ENCODE results near the gene TTC7B. TPM values are rescaled to one million over a fixed set of nuclear protein-coding genes. Genes with fewer than 3 reads are reported as not detected.

The TTC7B gene
- total and polyA plus RNA-seq, 2 donors (not counting 1 experiment from before 2014, with no cell fraction given), result 0.36 to 3.2 TPM

DNA sequence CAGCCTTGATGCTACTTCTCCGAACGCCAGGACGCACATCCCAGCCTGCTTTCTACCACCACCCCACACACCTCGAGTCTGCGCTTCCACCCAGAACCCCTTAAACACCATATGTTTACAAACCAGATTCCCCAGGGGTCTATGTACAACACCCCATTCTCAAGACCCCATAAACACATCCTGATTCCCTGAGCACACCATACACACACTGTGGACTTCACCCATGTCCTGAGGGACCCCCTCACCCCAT, 733 bp downstream of the TTC7B start:
- H3K9ac ChIP-seq (ENCODE audit: low read length), result peak overlapping the region; percentile 15

DNA sequence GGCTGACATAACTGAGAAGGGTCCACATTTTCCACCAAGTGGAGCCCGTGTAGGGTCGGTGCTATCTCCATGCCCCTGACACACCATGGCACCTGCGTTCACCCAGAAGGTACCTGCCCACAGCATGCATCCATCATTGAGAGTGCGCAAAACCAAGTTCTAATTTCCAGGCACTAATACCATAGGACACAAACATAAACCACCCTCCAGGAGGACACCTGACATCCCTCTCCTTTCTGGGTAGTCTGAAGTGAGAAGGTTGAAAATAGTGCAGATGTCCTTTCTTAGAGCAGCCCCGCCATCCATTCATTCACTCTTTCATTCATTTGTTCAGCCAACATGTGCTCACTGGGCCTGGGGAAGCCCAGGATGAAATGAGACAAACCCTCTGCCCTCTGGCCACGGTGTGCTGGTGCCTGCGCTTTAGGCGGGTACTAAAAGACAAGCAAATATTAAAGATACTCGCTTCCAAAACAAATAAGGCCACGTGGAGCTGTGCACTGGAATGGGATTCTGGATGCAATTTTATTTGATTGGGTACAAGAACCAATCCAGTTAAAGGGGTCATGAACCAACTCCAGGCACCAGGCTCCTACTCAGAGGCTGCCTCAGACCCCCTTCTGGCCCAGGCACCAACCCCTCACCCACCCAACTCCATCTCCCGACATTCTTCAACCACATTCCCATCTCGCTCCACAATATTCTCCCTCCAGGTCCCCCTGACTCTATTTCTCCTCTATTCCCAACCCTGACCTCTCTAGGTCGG, 1.2 kb downstream of the TTC7B start:
- Mint-ChIP-seq H3K4me1 (peaks cover 3% of the 10 kb centered on the region), H3K4me3 (peak overlapping the region; percentile 90), H3K9me3 (ENCODE audit: insufficient read depth) (no peaks in the 10 kb centered on the region), H3K27ac (no peak overlapping the region), H3K27me3 (peaks cover 11% of the 10 kb centered on the region)
- H3K9me3 ChIP-seq (ENCODE audit: control extremely low read depth in 1 of 3, control insufficient read depth in 2 of 3, insufficient read depth in 1 of 3, low read length in 2 of 3), result peaks cover 0 to 5% (median 0%) of the 10 kb centered on the region in 3 donors
- no peak overlapping the region for H3K4me3 ChIP-seq (ENCODE audit: control extremely low read depth in 1 of 5, extremely low read depth in 1 of 5, insufficient read depth in 1 of 5, low read depth in 2 of 5, low read length in 4 of 5)
- ChIA-PET POLR2A (no interaction called here), CTCF (interaction anchor here (0.7 kb wide), 1 partner anchor 55 kb away, joined by 3 read pairs; no protein-coding TSS in a partner anchor)
- peaks cover 9% of the 10 kb centered on the region in 2 donors for H3K4me1 ChIP-seq (ENCODE audit: control insufficient read depth in 2 of 2, insufficient read depth in 2 of 2, low read length in 2 of 2)
- no peaks in the 10 kb centered on the region for H3K36me3 ChIP-seq (replicated peaks in 1 of 2; ENCODE audit: control extremely low read depth in 1 of 2, control insufficient read depth in 1 of 2, extremely low read depth in 1 of 2, insufficient read depth in 2 of 2, low read length in 1 of 2)
- peak overlapping the region; percentile 69 for H3K4me2 ChIP-seq (replicated peaks; ENCODE audit: low read depth, low read length, poor library complexity, severe bottlenecking)
- ATAC-seq (ENCODE audit: low read depth), result no peak
- peaks cover 0 to 18% (median 2%) of the 10 kb centered on the region in 4 experiments for H3K27me3 ChIP-seq (replicated peaks in 1 of 4; ENCODE audit: control extremely low read depth in 1 of 4, control insufficient read depth in 3 of 4, insufficient read depth in 4 of 4, low read length in 3 of 4)
- no peak overlapping the region for H3K9ac ChIP-seq (ENCODE audit: low read length)
- TF ChIP-seq EZH2 (IDR thresholded peaks at IDR 0.05; ENCODE audit: borderline replicate concordance, insufficient read depth, low read depth, low read length, poor library complexity, severe bottlenecking), result no peak
- TF ChIP-seq, protein P1, sequence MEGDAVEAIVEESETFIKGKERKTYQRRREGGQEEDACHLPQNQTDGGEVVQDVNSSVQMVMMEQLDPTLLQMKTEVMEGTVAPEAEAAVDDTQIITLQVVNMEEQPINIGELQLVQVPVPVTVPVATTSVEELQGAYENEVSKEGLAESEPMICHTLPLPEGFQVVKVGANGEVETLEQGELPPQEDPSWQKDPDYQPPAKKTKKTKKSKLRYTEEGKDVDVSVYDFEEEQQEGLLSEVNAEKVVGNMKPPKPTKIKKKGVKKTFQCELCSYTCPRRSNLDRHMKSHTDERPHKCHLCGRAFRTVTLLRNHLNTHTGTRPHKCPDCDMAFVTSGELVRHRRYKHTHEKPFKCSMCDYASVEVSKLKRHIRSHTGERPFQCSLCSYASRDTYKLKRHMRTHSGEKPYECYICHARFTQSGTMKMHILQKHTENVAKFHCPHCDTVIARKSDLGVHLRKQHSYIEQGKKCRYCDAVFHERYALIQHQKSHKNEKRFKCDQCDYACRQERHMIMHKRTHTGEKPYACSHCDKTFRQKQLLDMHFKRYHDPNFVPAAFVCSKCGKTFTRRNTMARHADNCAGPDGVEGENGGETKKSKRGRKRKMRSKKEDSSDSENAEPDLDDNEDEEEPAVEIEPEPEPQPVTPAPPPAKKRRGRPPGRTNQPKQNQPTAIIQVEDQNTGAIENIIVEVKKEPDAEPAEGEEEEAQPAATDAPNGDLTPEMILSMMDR (IDR thresholded peaks at IDR 0.05), result no peak
- no peaks in the 10 kb centered on the region for H4K20me1 ChIP-seq (ENCODE audit: control insufficient read depth, insufficient read depth, low read length, poor library complexity, severe bottlenecking)
- no peaks in the 10 kb centered on the region for H3K79me2 ChIP-seq (ENCODE audit: control insufficient read depth, insufficient read depth, low read length)
- peak overlapping the region; percentile 58 for H2AFZ ChIP-seq (ENCODE audit: insufficient read depth, low read depth, low read length, poor library complexity, severe bottlenecking)
- DNase-seq, result no peak
- intact Hi-C loops (cut with micrococcal nuclease), result no loop called here
- H3K27ac ChIP-seq (ENCODE audit: low read length in 2 of 2), result no peak overlapping the region
- WGBS (ENCODE audit: insufficient coverage), result 86% methylated on average over 6 of the region's 13 CpGs

More for the DNA sequence above, 733 bp downstream of the TTC7B start:
- intact Hi-C loops (cut with micrococcal nuclease), result no loop called here
- TF ChIP-seq, protein P1 (IDR thresholded peaks at IDR 0.05), result no peak
- no peak for TF ChIP-seq EZH2 (IDR thresholded peaks at IDR 0.05; ENCODE audit: borderline replicate concordance, insufficient read depth, low read depth, low read length, poor library complexity, severe bottlenecking)
- peaks cover 3% of the 10 kb centered on the region for H3K4me1 Mint-ChIP-seq
- no peak overlapping the region for H3K27ac Mint-ChIP-seq
- H3K79me2 ChIP-seq (ENCODE audit: control insufficient read depth, insufficient read depth, low read length), result no peaks in the 10 kb centered on the region
- H3K4me1 ChIP-seq (ENCODE audit: control insufficient read depth in 2 of 2, insufficient read depth in 2 of 2, low read length in 2 of 2), result peaks cover 9% of the 10 kb centered on the region in 2 donors
- 58% methylated on average over 5 of the region's 5 CpGs for WGBS (ENCODE audit: insufficient coverage)
- H3K4me3 ChIP-seq (ENCODE audit: control extremely low read depth in 1 of 5, extremely low read depth in 1 of 5, insufficient read depth in 1 of 5, low read depth in 2 of 5, low read length in 4 of 5), result peak overlapping the region in 3 of 5 experiments; percentile 28 to 52 (median 37)
- H3K4me2 ChIP-seq (replicated peaks; ENCODE audit: low read depth, low read length, poor library complexity, severe bottlenecking), result peak overlapping the region; percentile 69
- H3K9me3 Mint-ChIP-seq (ENCODE audit: insufficient read depth), result no peaks in the 10 kb centered on the region
- H4K20me1 ChIP-seq (ENCODE audit: control insufficient read depth, insufficient read depth, low read length, poor library complexity, severe bottlenecking), result no peaks in the 10 kb centered on the region
- H3K27me3 ChIP-seq (replicated peaks in 1 of 4; ENCODE audit: control extremely low read depth in 1 of 4, control insufficient read depth in 3 of 4, insufficient read depth in 4 of 4, low read length in 3 of 4), result peaks cover 0 to 18% (median 2%) of the 10 kb centered on the region in 4 experiments
- POLR2A ChIA-PET, result no interaction called here
- H3K27me3 Mint-ChIP-seq, result peaks cover 11% of the 10 kb centered on the region
- no peak overlapping the region for H3K27ac ChIP-seq (ENCODE audit: low read length in 2 of 2)
- H3K4me3 Mint-ChIP-seq, result peak overlapping the region; percentile 90
- CTCF ChIA-PET, result interaction anchor here (0.7 to 1.1 kb wide), 3 partner anchors 55 to 416 kb away, joined by 3 read pairs; no protein-coding TSS in a partner anchor
- no peaks in the 10 kb centered on the region for H3K36me3 ChIP-seq (replicated peaks in 1 of 2; ENCODE audit: control extremely low read depth in 1 of 2, control insufficient read depth in 1 of 2, extremely low read depth in 1 of 2, insufficient read depth in 2 of 2, low read length in 1 of 2)
- DNase-seq (no peak), ATAC-seq (ENCODE audit: low read depth) (no peak)
- peak overlapping the region; percentile 58 for H2AFZ ChIP-seq (ENCODE audit: insufficient read depth, low read depth, low read length, poor library complexity, severe bottlenecking)
- H3K9me3 ChIP-seq (ENCODE audit: control extremely low read depth in 1 of 3, control insufficient read depth in 2 of 3, insufficient read depth in 1 of 3, low read length in 2 of 3), result peaks cover 0 to 5% (median 0%) of the 10 kb centered on the region in 3 donors
